Measurements from ENCODE around the gene IRF5. TPM values are rescaled to one million over a fixed set of nuclear protein-coding genes. Genes with fewer than 3 reads are reported as not detected.

IRF5 gene
- total and polyA plus RNA-seq, 4 donors = 4.3 to 6.2 (median 4.5) TPM

DNA sequence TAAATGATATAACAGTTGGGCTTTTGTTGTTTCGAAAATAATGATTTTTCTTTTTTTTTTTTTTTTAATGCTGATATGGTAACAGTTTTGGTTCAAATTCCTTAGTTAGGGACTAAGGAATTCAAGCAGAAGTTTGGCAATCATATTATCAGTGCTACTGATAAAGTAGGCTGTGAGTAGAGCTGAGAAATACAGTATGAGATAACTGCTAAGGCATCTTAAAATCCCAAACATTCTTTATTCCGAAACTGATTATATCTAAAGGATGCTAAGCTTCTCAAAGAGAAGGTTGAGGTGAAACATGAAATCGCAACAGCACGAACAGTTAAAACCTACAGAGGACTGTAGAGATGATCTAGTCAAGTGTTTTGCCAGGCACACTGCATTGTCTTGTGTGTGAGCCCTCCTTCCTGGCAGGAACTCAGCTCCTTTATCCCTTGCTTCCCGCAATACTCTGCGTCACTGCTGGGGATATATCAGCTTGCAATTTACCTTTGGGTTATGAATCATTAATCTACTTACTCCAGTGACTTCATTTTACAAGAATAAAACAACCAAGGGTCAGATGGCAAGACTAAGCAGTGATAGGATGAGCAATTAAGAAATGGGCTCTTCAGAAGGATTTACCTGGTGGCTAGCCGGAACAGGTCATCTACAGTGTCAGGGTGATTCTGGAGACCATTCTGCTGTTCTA is 36.7 kb downstream of the IRF5 start (continued):
- no peak for TF ChIP-seq JUND (IDR thresholded peaks at IDR 0.05)
- TF ChIP-seq RAD21 (IDR thresholded peaks at IDR 0.05) = no peak
- no peak for TF ChIP-seq TAF1 (conservative IDR thresholded peaks at IDR 0.05)
- TF ChIP-seq, protein P1, sequence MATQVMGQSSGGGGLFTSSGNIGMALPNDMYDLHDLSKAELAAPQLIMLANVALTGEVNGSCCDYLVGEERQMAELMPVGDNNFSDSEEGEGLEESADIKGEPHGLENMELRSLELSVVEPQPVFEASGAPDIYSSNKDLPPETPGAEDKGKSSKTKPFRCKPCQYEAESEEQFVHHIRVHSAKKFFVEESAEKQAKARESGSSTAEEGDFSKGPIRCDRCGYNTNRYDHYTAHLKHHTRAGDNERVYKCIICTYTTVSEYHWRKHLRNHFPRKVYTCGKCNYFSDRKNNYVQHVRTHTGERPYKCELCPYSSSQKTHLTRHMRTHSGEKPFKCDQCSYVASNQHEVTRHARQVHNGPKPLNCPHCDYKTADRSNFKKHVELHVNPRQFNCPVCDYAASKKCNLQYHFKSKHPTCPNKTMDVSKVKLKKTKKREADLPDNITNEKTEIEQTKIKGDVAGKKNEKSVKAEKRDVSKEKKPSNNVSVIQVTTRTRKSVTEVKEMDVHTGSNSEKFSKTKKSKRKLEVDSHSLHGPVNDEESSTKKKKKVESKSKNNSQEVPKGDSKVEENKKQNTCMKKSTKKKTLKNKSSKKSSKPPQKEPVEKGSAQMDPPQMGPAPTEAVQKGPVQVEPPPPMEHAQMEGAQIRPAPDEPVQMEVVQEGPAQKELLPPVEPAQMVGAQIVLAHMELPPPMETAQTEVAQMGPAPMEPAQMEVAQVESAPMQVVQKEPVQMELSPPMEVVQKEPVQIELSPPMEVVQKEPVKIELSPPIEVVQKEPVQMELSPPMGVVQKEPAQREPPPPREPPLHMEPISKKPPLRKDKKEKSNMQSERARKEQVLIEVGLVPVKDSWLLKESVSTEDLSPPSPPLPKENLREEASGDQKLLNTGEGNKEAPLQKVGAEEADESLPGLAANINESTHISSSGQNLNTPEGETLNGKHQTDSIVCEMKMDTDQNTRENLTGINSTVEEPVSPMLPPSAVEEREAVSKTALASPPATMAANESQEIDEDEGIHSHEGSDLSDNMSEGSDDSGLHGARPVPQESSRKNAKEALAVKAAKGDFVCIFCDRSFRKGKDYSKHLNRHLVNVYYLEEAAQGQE (IDR thresholded peaks at IDR 0.05) = no peak
- no peak for TF ChIP-seq YY1 (IDR thresholded peaks at IDR 0.05)
- TF ChIP-seq HNF4A (conservative IDR thresholded peaks at IDR 0.05) = no peak

DNA sequence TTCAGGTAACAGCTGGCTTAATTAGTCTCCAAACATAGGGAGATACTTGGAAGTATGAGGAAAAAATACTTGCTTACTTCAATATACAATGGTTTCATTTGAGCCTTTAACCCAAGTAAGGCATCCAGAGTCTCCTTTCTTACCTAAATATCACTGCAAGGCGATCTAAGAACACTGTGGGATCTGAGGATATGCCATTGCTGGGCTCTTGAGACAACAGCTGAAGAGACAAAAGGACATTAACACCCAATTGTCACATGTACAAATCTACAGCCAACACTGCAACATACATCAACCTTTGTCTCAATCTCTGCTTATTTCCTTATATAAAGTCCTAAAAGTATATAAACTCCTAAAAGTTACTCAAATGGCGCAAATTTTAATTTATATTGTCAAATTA is 44.4 kb downstream of the IRF5 start:
- Histone ChIP-seq H3K36me3 (ENCODE audit: control insufficient read depth in 4 of 4, insufficient read depth in 3 of 4, low read depth in 1 of 4, low read length in 3 of 4) (peaks cover 3 to 73% (median 49%) of the 10 kb centered on the region in 4 donors), H3K27ac (ENCODE audit: low read depth in 1 of 2, low read length in 2 of 2) (no peak overlapping the region), H3K4me3 (ENCODE audit: low read depth in 1 of 3, low read length in 3 of 3) (no peak overlapping the region), H3K4me1 (ENCODE audit: control insufficient read depth in 4 of 4, insufficient read depth in 4 of 4, low read length in 3 of 4) (no peaks in the 10 kb centered on the region), H3K27me3 (ENCODE audit: control insufficient read depth in 4 of 4, insufficient read depth in 4 of 4, low read length in 3 of 4) (no peaks in the 10 kb centered on the region), H3K9ac (ENCODE audit: low read depth in 1 of 2, low read length in 2 of 2) (no peak overlapping the region), H3K9me3 (ENCODE audit: control insufficient read depth in 4 of 4, low read length in 3 of 4) (no peaks in the 10 kb centered on the region)
- DNase-seq (ENCODE audit: low spot score) = no peak
- TF ChIP-seq, protein P2, sequence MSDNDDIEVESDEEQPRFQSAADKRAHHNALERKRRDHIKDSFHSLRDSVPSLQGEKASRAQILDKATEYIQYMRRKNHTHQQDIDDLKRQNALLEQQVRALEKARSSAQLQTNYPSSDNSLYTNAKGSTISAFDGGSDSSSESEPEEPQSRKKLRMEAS (IDR thresholded peaks at IDR 0.05) = no peak
- TF ChIP-seq GABPA (IDR thresholded peaks at IDR 0.05 in 1 of 2, conservative IDR thresholded peaks at IDR 0.05 in 1 of 2) (no peak), JUND (IDR thresholded peaks at IDR 0.05) (no peak), FOXA2 (IDR thresholded peaks at IDR 0.05) (no peak), SP1 (IDR thresholded peaks at IDR 0.05) (no peak), YY1 (IDR thresholded peaks at IDR 0.05) (no peak), FOXA1 (IDR thresholded peaks at IDR 0.05) (no peak)
- TF ChIP-seq, protein P1 (IDR thresholded peaks at IDR 0.05) = no peak
- TF ChIP-seq, protein P3, sequence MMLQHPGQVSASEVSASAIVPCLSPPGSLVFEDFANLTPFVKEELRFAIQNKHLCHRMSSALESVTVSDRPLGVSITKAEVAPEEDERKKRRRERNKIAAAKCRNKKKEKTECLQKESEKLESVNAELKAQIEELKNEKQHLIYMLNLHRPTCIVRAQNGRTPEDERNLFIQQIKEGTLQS (IDR thresholded peaks at IDR 0.05) = no peak
- 97% methylated on average over 2 of the region's 2 CpGs for WGBS

DNA sequence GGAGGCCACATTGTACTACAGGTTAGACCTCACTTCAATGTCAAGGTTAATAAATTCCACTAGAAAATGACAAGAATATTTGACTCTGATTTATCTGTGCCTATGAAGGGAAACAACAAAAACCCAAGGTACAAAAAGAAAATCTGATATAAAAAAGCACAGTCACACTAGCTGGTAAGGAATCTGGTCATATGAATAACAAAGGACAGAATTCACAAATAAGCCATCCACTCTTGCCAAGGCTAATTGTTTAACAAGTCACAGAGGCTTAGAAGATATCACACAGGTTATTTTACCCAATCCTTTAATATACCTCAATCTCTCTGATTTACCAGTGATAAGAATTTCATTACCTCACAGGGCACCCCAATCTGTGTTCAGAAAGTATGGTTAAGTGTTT is 47.9 kb downstream of the IRF5 start:
- DNase-seq (ENCODE audit: low spot score) = no peak
- Histone ChIP-seq H3K27ac (ENCODE audit: low read depth in 1 of 2, low read length in 2 of 2) (no peak overlapping the region), H3K27me3 (ENCODE audit: control insufficient read depth in 4 of 4, insufficient read depth in 4 of 4, low read length in 3 of 4) (no peaks in the 10 kb centered on the region), H3K9me3 (ENCODE audit: control insufficient read depth in 4 of 4, low read length in 3 of 4) (no peaks in the 10 kb centered on the region), H3K36me3 (ENCODE audit: control insufficient read depth in 4 of 4, insufficient read depth in 3 of 4, low read depth in 1 of 4, low read length in 3 of 4) (peaks cover 5 to 54% (median 41%) of the 10 kb centered on the region in 4 donors), H3K4me1 (ENCODE audit: control insufficient read depth in 4 of 4, insufficient read depth in 4 of 4, low read length in 3 of 4) (no peaks in the 10 kb centered on the region), H3K4me3 (ENCODE audit: low read depth in 1 of 3, low read length in 3 of 3) (no peak overlapping the region), H3K9ac (ENCODE audit: low read depth in 1 of 2, low read length in 2 of 2) (no peak overlapping the region)
- TF ChIP-seq SP1 (IDR thresholded peaks at IDR 0.05) (no peak), HNF4A (conservative IDR thresholded peaks at IDR 0.05) (no peak), JUND (IDR thresholded peaks at IDR 0.05) (no peak), YY1 (IDR thresholded peaks at IDR 0.05) (no peak), NR2F2 (IDR thresholded peaks at IDR 0.05) (no peak), FOXA1 (IDR thresholded peaks at IDR 0.05) (no peak), RAD21 (IDR thresholded peaks at IDR 0.05) (no peak), TAF1 (conservative IDR thresholded peaks at IDR 0.05) (no peak)
- TF ChIP-seq, protein P3 (IDR thresholded peaks at IDR 0.05) = no peak
- TF ChIP-seq, protein P2 (IDR thresholded peaks at IDR 0.05) = no peak

All from liver (tissue), 9 donors.